AG10803 (cell line): ENCODE measurements around the gene ARHGEF17.

Source experiments
- DNase-seq: peaks from one replicate; pipeline ENCODE4 v3.0.0; 2010; ENCODE audit warnings: low read depth
- H3K4me3 ChIP-seq: 2 replicates; pipeline ENCODE4 v1.5.1; 2011; ENCODE audit warnings: mild to moderate bottlenecking, low read length, control low read depth
- TF ChIP-seq, protein P1 (sequence below): conservative IDR thresholded peaks from 2 replicates; pipeline ENCODE4 v1.5.1; 2011; ENCODE audit warnings: mild to moderate bottlenecking, low read length, control low read depth, inconsistent platforms

Gene ARHGEF17

DNA sequence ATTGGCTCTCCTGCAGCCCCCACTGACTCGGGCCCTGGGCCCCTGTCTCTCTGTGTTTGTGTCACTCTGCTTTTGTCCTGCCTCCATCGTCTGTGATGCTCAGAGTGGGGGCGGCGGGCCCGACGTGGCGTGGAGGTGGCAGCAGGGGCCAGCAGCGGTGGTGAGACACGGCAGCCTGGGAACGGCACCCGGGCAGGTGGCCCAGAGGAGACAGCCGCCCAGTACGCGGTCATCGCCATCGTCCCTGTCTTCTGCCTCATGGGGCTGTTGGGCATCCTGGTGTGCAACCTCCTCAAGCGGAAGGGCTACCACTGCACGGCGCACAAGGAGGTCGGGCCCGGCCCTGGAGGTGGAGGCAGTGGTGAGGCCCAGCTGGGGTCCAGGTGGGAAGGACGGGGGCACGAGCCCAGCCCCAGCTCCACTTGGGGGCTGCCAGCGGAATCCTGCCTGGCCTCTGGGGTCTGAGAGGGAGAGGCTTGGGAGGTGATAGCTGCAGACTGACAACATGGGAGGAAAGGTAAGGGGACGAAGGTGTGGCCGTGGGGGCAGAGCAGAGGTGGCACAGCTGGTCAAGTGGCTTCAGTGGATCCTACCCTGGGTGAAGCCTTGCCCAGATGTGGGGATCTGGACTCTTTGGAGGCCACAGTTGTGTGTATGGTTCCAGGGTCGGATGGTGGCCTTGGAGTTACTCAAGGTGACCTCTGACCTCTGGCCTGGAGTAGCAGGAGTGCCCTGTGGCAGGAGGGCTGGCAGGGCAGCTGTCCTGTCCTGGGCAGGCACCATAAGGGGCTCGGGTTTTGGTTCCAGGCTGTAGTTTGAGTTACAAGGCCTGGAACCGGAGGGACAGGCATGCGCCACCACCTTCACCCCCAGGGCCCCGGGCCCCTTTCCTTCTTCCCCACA lies 84.3 kb downstream of the ARHGEF17 start:
- H3K4me3 ChIP-seq = no peak overlapping the region
- TF ChIP-seq, protein P1, sequence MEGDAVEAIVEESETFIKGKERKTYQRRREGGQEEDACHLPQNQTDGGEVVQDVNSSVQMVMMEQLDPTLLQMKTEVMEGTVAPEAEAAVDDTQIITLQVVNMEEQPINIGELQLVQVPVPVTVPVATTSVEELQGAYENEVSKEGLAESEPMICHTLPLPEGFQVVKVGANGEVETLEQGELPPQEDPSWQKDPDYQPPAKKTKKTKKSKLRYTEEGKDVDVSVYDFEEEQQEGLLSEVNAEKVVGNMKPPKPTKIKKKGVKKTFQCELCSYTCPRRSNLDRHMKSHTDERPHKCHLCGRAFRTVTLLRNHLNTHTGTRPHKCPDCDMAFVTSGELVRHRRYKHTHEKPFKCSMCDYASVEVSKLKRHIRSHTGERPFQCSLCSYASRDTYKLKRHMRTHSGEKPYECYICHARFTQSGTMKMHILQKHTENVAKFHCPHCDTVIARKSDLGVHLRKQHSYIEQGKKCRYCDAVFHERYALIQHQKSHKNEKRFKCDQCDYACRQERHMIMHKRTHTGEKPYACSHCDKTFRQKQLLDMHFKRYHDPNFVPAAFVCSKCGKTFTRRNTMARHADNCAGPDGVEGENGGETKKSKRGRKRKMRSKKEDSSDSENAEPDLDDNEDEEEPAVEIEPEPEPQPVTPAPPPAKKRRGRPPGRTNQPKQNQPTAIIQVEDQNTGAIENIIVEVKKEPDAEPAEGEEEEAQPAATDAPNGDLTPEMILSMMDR = no peak
- no peak for DNase-seq

DNA sequence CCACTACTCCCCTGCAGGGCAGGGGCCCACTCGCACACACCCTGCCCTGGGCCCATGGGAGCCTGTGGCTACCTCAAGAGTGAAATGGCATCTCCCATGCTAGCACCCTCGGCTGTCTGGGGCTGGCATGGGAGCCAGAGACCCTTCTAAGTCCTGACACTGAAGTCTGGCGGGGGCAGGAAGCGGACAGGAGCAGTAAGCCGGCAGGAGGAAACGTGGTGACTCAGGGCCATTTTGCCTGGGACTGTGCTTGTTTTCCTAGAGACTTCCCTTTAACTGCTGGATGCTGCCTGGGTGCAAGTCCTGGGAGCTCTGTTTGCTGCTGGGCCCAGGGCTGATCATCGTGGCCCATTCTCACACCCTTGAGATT lies 84.9 kb downstream of the ARHGEF17 start:
- TF ChIP-seq, protein P1 = no peak
- no peak for DNase-seq
- no peak overlapping the region for H3K4me3 ChIP-seq

DNA sequence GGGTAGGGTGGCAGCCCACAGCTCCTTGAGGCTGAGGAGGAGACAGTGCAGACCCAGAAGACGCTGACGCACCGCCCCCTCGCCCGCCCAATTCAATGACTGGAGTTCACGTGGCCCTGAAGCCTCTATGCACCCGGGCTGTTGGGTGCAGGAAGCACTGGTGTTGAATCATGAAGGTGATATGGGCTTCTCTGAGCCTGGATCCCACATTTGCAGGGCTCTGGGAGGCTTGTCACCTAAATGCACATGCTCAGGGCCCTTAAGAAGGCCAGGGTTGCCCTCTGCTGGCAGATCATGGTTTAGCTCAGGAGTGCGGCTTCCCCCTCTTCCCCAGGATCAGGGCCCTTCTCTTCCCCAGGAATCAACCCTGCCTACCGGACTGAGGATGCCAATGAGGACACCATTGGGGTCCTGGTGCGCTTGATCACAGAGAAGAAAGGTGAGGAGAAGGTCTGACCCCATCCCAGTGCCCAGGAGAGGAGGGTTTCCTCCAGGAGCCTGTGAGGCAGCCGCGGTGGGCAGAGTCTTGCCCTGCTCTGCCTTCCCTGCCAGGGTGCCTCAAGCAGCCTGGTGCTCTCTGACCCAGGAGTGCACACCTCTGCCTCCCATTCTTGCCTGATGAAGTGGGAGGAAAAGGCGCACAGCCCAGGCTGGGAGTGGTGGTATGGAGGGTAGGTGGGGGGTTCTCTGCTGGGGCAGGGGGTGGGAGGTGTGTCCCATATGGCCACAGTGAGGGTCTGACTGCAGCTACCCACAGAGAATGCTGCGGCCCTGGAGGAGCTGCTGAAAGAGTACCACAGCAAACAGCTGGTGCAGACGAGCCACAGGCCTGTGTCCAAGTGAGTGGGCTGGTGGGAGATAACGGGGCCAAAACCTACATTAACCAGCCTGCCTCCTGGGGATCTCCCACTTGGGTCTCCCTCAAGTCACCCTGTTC lies 85.7 kb downstream of the ARHGEF17 start:
- H3K4me3 ChIP-seq = no peak overlapping the region
- TF ChIP-seq, protein P1 = peak; percentile 88
- peak; percentile 79 for DNase-seq

DNA sequence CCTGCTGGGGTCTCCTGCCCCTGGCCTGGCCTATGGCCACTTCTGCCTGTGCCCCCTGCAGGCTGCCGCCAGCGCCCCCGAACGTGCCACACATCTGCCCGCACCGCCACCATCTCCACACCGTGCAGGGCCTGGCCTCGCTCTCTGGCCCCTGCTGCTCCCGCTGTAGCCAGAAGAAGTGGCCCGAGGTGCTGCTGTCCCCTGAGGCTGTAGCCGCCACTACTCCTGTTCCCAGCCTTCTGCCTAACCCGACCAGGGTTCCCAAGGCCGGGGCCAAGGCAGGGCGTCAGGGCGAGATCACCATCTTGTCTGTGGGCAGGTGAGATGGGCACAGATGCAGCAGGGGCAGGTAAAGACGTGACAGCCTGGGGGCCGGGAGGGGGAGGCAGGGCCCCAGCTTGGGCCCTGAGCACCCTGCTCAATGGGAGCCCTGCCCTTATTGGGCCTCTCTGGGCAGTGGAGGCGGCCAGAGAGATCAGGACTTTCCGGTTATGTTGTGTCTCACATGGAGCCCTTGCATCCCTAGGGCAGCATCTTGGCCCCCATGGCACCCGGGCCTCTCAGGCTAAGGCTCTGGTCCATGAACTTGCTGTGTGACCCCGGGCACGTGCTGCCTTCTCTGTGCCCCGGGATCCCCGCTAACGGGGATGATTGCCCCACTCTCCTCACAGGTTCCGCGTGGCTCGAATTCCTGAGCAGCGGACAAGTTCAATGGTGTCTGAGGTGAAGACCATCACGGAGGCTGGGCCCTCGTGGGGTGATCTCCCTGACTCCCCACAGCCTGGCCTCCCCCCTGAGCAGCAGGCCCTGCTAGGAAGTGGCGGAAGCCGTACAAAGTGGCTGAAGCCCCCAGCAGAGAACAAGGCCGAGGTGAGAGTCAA lies 86.6 kb downstream of the ARHGEF17 start:
- H3K4me3 ChIP-seq = no peak overlapping the region
- no peak for DNase-seq
- TF ChIP-seq, protein P1 = no peak

DNA sequence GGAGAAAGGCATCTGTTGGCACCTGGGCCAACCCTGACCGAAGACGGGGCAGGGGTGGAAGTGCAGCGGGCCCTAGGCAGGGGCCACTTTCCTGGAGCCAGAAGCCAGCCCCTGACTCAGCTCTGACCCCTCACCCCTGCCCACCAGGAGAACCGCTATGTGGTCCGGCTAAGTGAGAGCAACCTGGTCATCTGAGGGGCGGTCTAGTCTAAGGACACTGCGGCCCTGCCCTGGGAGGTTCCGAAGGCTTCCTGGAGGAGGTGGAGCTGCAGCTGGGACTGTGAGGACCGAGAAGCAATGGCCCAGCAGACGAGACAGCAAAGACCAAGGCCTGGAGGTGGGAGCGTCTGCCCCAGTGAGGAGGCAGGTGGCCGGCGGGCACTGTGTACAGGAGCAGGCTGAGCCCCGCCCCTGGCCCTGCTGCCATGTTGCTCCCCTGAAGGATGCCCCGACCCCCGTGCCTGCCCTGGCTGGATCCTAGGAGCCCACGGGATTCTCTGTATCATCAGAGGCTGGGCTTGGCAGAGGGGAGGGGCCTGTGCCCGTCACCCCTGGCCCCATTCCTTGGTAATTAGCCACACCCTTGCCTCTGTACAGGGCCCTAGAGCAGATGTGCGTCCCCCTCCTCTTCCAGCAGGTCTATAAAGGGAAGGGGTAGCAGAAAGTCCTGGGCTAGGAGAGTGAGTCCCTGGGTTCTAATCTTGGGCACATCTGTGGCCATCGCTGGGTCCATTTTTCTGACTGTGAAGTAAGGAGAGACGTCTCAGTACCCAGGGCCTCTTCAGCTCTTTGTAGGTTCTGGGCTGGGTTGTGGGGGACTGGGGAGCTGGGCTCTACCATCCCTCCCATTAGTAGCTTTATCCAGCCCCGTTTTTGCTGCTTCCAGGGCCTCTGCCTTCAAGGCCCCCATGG lies 87.5 kb downstream of the ARHGEF17 start:
- no peak for DNase-seq
- TF ChIP-seq, protein P1 = no peak
- no peak overlapping the region for H3K4me3 ChIP-seq
